GM12874 (cell line): ENCODE measurements around the gene SPOCK1.

Source experiments
- CTCF ChIP-seq: IDR thresholded peaks from 2 replicates; pipeline ENCODE4 v1.5.1; 2011; ENCODE audit warnings: low read depth, mild to moderate bottlenecking, control low read depth, low read length, moderate library complexity; ENCODE audit not compliant: insufficient read depth

SPOCK1 gene

GRCh38 chr5:137126829-137127228 lies 372.3 kb downstream of the SPOCK1 start:
- no peak for TF ChIP-seq CTCF

- no peak for TF ChIP-seq CTCF
Measured at GRCh38 chr5:137122558-137122957, 376.6 kb downstream of the SPOCK1 start.

GRCh38 chr5:137122075-137122474 lies 377.1 kb downstream of the SPOCK1 start:
- TF ChIP-seq CTCF: no peak

GRCh38 chr5:137119321-137119720 lies 379.8 kb downstream of the SPOCK1 start:
- no peak for TF ChIP-seq CTCF

GRCh38 chr5:137118629-137119028 lies 380.5 kb downstream of the SPOCK1 start:
- TF ChIP-seq CTCF: no peak

GRCh38 chr5:137115152-137115551 lies 384.0 kb downstream of the SPOCK1 start:
- TF ChIP-seq CTCF: no peak

GRCh38 chr5:137114529-137114928 lies 384.6 kb downstream of the SPOCK1 start:
- no peak for TF ChIP-seq CTCF

GRCh38 chr5:137113939-137114338 lies 385.2 kb downstream of the SPOCK1 start:
- no peak for TF ChIP-seq CTCF
